ENCODE data around the gene IRX4. TPM values are rescaled to one million over a fixed set of nuclear protein-coding genes. Genes with fewer than 3 reads are reported as not detected.

Gene IRX4
- total RNA-seq, 4 donors from 2014 or later = 0.78 to 1.7 TPM; not detected in 2

DNA sequence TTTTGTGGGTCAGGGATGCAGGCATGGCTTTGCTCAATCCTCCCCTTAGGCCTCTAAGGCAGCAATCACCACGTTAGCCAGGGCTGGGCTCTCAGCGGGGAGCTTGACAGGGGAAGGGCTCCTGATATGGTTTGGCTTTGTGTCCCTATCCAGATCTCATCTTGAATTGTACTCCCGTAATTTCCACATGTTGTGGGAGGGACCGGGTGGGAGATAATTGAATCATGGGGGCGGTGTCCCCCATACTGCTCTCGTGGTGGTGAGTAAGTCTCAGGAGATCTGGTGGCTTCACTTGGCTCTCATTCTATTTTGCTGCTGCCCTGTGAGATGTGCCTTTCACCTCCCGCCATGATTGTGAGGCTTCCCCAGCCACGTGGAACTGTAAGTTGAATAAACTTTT, 11.5 kb upstream of the IRX4 start:
- TF ChIP-seq POLR2A (IDR thresholded peaks at IDR 0.05) (no peak), CTCF (IDR thresholded peaks at IDR 0.05 in 4 of 5, conservative IDR thresholded peaks at IDR 0.05 in 1 of 5) (no peak)
- Histone ChIP-seq H3K4me1 (no peaks in the 10 kb centered on the region), H3K27ac (no peak overlapping the region), H3K36me3 (no peaks in the 10 kb centered on the region), H3K27me3 (peaks cover 0 to 6% (median 0%) of the 10 kb centered on the region in 3 donors), H3K4me3 (no peak overlapping the region), H3K9me3 (no peaks in the 10 kb centered on the region)
- DNase-seq = no peak
- no peak for ATAC-seq
- in situ Hi-C loops (cut with MboI; ENCODE audit: low sequenced_read_pairs in 4 of 4) = no loop called here
- intact Hi-C loops (cut with DNase I; ENCODE audit: low total_unique reads) = no loop called here

DNA sequence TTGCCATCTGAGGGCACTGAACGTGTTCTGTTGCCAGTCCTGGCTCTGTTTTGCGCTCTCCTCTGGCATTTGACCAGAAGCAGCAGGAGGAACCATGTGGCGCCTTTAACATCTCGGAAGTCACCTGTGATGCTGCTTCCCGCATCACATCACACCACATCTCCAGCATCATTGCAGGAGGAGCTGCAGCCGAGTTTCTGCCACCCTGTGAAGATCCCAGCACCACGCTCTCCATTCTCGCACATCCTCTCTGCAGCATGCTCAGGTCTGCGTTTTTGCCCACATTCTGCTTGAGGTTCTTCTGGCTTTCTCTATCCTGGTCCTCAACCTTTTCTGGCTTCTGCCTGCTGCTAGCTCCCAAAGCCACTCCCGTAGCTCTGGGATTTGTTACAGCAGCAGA, 11.0 kb upstream of the IRX4 start:
- no peak for ATAC-seq
- Histone ChIP-seq H3K4me1 (no peaks in the 10 kb centered on the region), H3K36me3 (no peaks in the 10 kb centered on the region), H3K4me3 (no peak overlapping the region), H3K27me3 (peaks cover 0 to 9% (median 0%) of the 10 kb centered on the region in 3 donors), H3K27ac (no peak overlapping the region), H3K9me3 (no peaks in the 10 kb centered on the region)
- in situ Hi-C loops (cut with MboI; ENCODE audit: low sequenced_read_pairs in 4 of 4) = no loop called here
- DNase-seq = no peak
- intact Hi-C loops (cut with DNase I; ENCODE audit: low total_unique reads) = no loop called here
- TF ChIP-seq POLR2A (IDR thresholded peaks at IDR 0.05) = no peak
- no peak for TF ChIP-seq CTCF (IDR thresholded peaks at IDR 0.05 in 4 of 5, conservative IDR thresholded peaks at IDR 0.05 in 1 of 5)

GRCh38 chr5:1892685-1893445, 10.1 kb upstream of the IRX4 start:
- Histone ChIP-seq H3K9me3 (no peaks in the 10 kb centered on the region), H3K27ac (no peak overlapping the region), H3K36me3 (no peaks in the 10 kb centered on the region), H3K4me1 (no peaks in the 10 kb centered on the region), H3K4me3 (no peak overlapping the region), H3K27me3 (peaks cover 0 to 15% (median 4%) of the 10 kb centered on the region in 3 donors)
- TF ChIP-seq POLR2A (IDR thresholded peaks at IDR 0.05) (no peak), CTCF (IDR thresholded peaks at IDR 0.05 in 4 of 5, conservative IDR thresholded peaks at IDR 0.05 in 1 of 5) (no peak)
- DNase-seq = no peak
- no peak for ATAC-seq
- intact Hi-C loops (cut with DNase I; ENCODE audit: low total_unique reads) (no loop called here), in situ Hi-C loops (cut with MboI; ENCODE audit: low sequenced_read_pairs in 4 of 4) (no loop called here)

DNA sequence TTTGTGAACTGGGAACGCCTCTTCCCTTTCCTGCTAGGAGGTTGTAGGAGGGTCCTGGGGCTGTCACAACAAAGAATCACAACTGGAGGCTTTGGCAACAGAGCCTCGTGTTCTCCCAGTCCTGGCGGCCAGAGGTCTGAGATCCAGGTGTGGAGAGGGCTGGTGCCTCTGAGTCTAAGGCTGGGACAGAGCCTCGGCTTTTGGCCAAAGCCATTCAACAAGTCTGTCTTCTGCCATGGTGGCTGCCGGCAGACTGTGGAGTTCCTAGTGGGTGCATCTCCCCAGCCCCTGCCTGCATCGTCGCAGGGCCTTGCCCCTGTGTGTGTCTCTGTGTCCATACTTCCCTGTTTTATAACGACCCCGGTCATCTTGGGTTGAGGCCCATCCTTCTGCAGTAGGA, 9.5 kb upstream of the IRX4 start:
- H3K36me3 ChIP-seq = no peaks in the 10 kb centered on the region
- ATAC-seq = no peak
- peaks cover 5 to 20% (median 11%) of the 10 kb centered on the region in 3 donors for H3K27me3 ChIP-seq
- H3K4me1 ChIP-seq = no peaks in the 10 kb centered on the region
- no peak overlapping the region for H3K4me3 ChIP-seq
- no peak overlapping the region for H3K27ac ChIP-seq
- in situ Hi-C loops (cut with MboI; ENCODE audit: low sequenced_read_pairs in 4 of 4) = no loop called here
- DNase-seq = no peak
- TF ChIP-seq POLR2A (IDR thresholded peaks at IDR 0.05) (no peak), CTCF (IDR thresholded peaks at IDR 0.05 in 4 of 5, conservative IDR thresholded peaks at IDR 0.05 in 1 of 5) (no peak)
- intact Hi-C loops (cut with DNase I; ENCODE audit: low total_unique reads) = no loop called here
- H3K9me3 ChIP-seq = no peaks in the 10 kb centered on the region

Measured in gastrocnemius medialis (tissue), 4 donors.